H9 (cell line): ENCODE data around the gene TNFRSF18. TPM values are rescaled to one million over a fixed set of nuclear protein-coding genes. Genes with fewer than 3 reads are reported as not detected.
A peak's percentile ranks its signal among the peaks of the same experiment; 100 is the strongest.

ENCODE experiments used
- DNase-seq: peaks from one replicate; pipeline ENCODE4 v3.0.0-alpha.2; 2017
- H2AFZ ChIP-seq: one replicate; pipeline ENCODE4 v1.6.1; 2013; ENCODE audit warnings: mild to moderate bottlenecking, low read length, control low read depth, moderate library complexity
- H2AK5ac ChIP-seq: 2 replicates; pipeline ENCODE4 v1.6.1; 2013; ENCODE audit warnings: low read length, control low read depth, mixed read lengths; ENCODE audit not compliant: insufficient read length
- H2BK120ac ChIP-seq: one replicate; pipeline ENCODE4 v1.6.1; 2013; ENCODE audit warnings: low read depth, mild to moderate bottlenecking, low read length, control low read depth, inconsistent platforms; ENCODE audit not compliant: poor library complexity, severe bottlenecking
- H2BK12ac ChIP-seq: 2 replicates; pipeline ENCODE4 v1.6.1; 2013; ENCODE audit warnings: low read length, control low read depth, mixed read lengths, low read depth; ENCODE audit not compliant: insufficient read length
- H2BK15ac ChIP-seq: 2 replicates; pipeline ENCODE4 v1.6.1; 2013; ENCODE audit warnings: low read depth, low read length, control low read depth
- H2BK20ac ChIP-seq: one replicate; pipeline ENCODE4 v1.6.1; 2013; ENCODE audit warnings: low read depth, mild to moderate bottlenecking, low read length, control low read depth, inconsistent platforms; ENCODE audit not compliant: poor library complexity, severe bottlenecking
- H2BK5ac ChIP-seq: 2 replicates; pipeline ENCODE4 v1.6.1; 2013; ENCODE audit warnings: low read length, control low read depth, mixed read lengths; ENCODE audit not compliant: insufficient read length
- H3K14ac ChIP-seq: 2 replicates; pipeline ENCODE4 v1.6.1; 2013; ENCODE audit warnings: low read length, control low read depth; ENCODE audit not compliant: insufficient read depth
- H3K18ac ChIP-seq: 2 replicates; pipeline ENCODE4 v1.6.1; 2013; ENCODE audit warnings: low read depth, mild to moderate bottlenecking, mixed read lengths, low read length, control low read depth; ENCODE audit not compliant: insufficient read length
- H3K23ac ChIP-seq: 2 replicates; pipeline ENCODE4 v1.6.1; 2013; ENCODE audit warnings: low read length, control low read depth, mixed read lengths, low read depth; ENCODE audit not compliant: insufficient read length
- H3K23me2 ChIP-seq: 2 replicates; pipeline ENCODE4 v1.6.1; 2013; ENCODE audit warnings: low read depth, mild to moderate bottlenecking, mixed read lengths, low read length, control low read depth; ENCODE audit not compliant: insufficient read length, poor library complexity, severe bottlenecking
- H3K27ac ChIP-seq: 2 replicates; pipeline ENCODE4 v1.5.1; 2013; ENCODE audit warnings: low read length, control low read depth, mixed read lengths, low read depth; ENCODE audit not compliant: insufficient read length
- H3K27me3 ChIP-seq: 2 replicates; pipeline ENCODE4 v1.6.1; 2013; ENCODE audit warnings: low read length, control low read depth, inconsistent platforms; ENCODE audit not compliant: insufficient read depth
- H3K4ac ChIP-seq: 2 replicates; pipeline ENCODE4 v1.6.1; 2013; ENCODE audit warnings: low read depth, mild to moderate bottlenecking, control low read depth, inconsistent platforms, low read length, moderate library complexity
- H3K4me1 ChIP-seq: 2 replicates; pipeline ENCODE4 v1.6.1; 2013; ENCODE audit warnings: low read length, control low read depth, inconsistent platforms; ENCODE audit not compliant: insufficient read depth
- H3K4me2 ChIP-seq: 2 replicates; pipeline ENCODE4 v1.6.1; 2013; ENCODE audit warnings: low read length, control low read depth, mixed read lengths; ENCODE audit not compliant: insufficient read length, insufficient read depth
- H3K56ac ChIP-seq: 2 replicates; pipeline ENCODE4 v1.6.1; 2013; ENCODE audit warnings: low read depth, mild to moderate bottlenecking, mixed read lengths, low read length, control low read depth; ENCODE audit not compliant: insufficient read length
- H3K79me1 ChIP-seq: 2 replicates; pipeline ENCODE4 v1.6.1; 2013; ENCODE audit warnings: low read depth, mild to moderate bottlenecking, moderate library complexity, low read length, control low read depth, inconsistent platforms; ENCODE audit not compliant: insufficient read depth, poor library complexity, severe bottlenecking
- H3K79me2 ChIP-seq: 2 replicates; pipeline ENCODE4 v1.6.1; 2013; ENCODE audit warnings: low read length, control low read depth, inconsistent platforms; ENCODE audit not compliant: insufficient read depth
- H3K9ac ChIP-seq: 2 replicates; pipeline ENCODE4 v1.6.1; 2013; ENCODE audit warnings: low read length, control low read depth, mixed read lengths; ENCODE audit not compliant: insufficient read length; ENCODE audit errors: extremely low read depth
- H3K9me3 ChIP-seq: one replicate; pipeline ENCODE4 v1.6.1; 2013; ENCODE audit warnings: low read depth, low read length, inconsistent platforms; ENCODE audit not compliant: control insufficient read depth
- H3T11ph ChIP-seq: one replicate; pipeline ENCODE4 v1.6.1; 2013; ENCODE audit warnings: mild to moderate bottlenecking, low read length, control low read depth, inconsistent platforms
- H4K20me1 ChIP-seq: one replicate; pipeline ENCODE4 v1.6.1; 2013; ENCODE audit not compliant: control insufficient read depth, insufficient read length, insufficient read depth
- H4K5ac ChIP-seq: 2 replicates; pipeline ENCODE4 v1.6.1; 2013; ENCODE audit warnings: low read depth, mild to moderate bottlenecking, mixed read lengths, low read length, control low read depth; ENCODE audit not compliant: insufficient read length
- H4K8ac ChIP-seq: replicated peaks from 2 replicates; pipeline ENCODE4 v1.6.1; 2013; ENCODE audit warnings: low read length, control low read depth, mixed read lengths, low read depth; ENCODE audit not compliant: insufficient read length
- H4K91ac ChIP-seq: 2 replicates; pipeline ENCODE4 v1.6.1; 2013; ENCODE audit warnings: low read depth, mild to moderate bottlenecking, moderate library complexity, mixed read lengths, low read length, control low read depth; ENCODE audit not compliant: insufficient read length
- H3K27ac Mint-ChIP-seq, 3 experiments: 2 replicates in 2 of 3; 3 replicates in 1 of 3; pipeline ENCODE4 v1.8.0; 2020 to 2021; ENCODE audit warnings: mixed read lengths in 3 of 3, mild to moderate bottlenecking in 1 of 3, moderate library complexity in 1 of 3
- H3K27me3 Mint-ChIP-seq: 2 replicates; pipeline ENCODE4 v1.8.0; 2021; ENCODE audit warnings: low read depth, mild to moderate bottlenecking, moderate library complexity, mixed read lengths
- H3K36me3 Mint-ChIP-seq, 3 experiments: 2 replicates in 2 of 3; 3 replicates in 1 of 3; pipeline ENCODE4 v1.8.0; 2020 to 2021; ENCODE audit warnings: low read depth in 3 of 3, mixed read lengths in 3 of 3; ENCODE audit not compliant: insufficient read depth in 1 of 3
- H3K4me1 Mint-ChIP-seq, 2 experiments: 2 replicates each; pipeline ENCODE4 v1.8.0; 2020; ENCODE audit warnings: mixed read lengths in 2 of 2
- H3K4me3 Mint-ChIP-seq, 2 experiments: 2 replicates in 1 of 2; 3 replicates in 1 of 2; pipeline ENCODE4 v1.8.0; 2020 to 2021; ENCODE audit warnings: mild to moderate bottlenecking in 2 of 2, mixed read lengths in 2 of 2, moderate library complexity in 1 of 2
- H3K9me3 Mint-ChIP-seq, 2 experiments: 2 replicates in 1 of 2; 3 replicates in 1 of 2; pipeline ENCODE4 v1.8.0; 2020; ENCODE audit warnings: mild to moderate bottlenecking in 2 of 2, mixed read lengths in 2 of 2, moderate library complexity in 1 of 2
- CTCF ChIP-seq: fragments of 200-600 bp; sonication (generic); conservative IDR thresholded peaks from 3 replicates; pipeline ENCODE4 v1.8.0; 2021; ENCODE audit warnings: antibody characterized with exemption, mild to moderate bottlenecking
- WGBS: extraction: QIAGEN DNeasy Blood & Tissue Kit; methylation state at CpG from one replicate; pipeline ENCODE4 v1.1.7; 2013; ENCODE audit warnings: missing lambda C conversion rate, low lambda C conversion rate, mixed read lengths; ENCODE audit not compliant: insufficient read length; ENCODE audit errors: extremely low coverage; 5-methylcytosine and 5-hydroxymethylcytosine counted together
- long read RNA-seq: library from polyadenylated mRNA; unstranded; transcript quantifications from one replicate; pipeline ENCODE4 v2.0.0, GENCODE V29; 2020
- total RNA-seq: library from RNA; stranded (reverse); gene quantifications from 2 replicates; pipeline ENCODE4 v1.2.1, GENCODE V29; 2021

TNFRSF18 gene
- total RNA-seq = 1.9 and 2.0 TPM in 2 replicates
- long read RNA-seq, transcript TNFRSF18-203 (5 exons, 1,179 nt) = major isoform, 9 of 12 reads
- long read RNA-seq, partial matches to known transcripts = 1 of 12 reads
- long read RNA-seq, other reads (novel, unspliced or antisense) = 1 of 12 reads

GRCh38 chr1:1206376-1206965 is at the start of gene TNFRSF18:
Gene TNFRSF18 (minus strand): TSS chr1:1206592. CDS start chr1:1206571, 21 bp downstream.
- TF ChIP-seq CTCF = no peak
- Mint-ChIP-seq H3K36me3 (no peaks in the 10 kb centered on the region), H3K27me3 (peaks cover 20% of the 10 kb centered on the region), H3K9me3 (no peaks in the 10 kb centered on the region), H3K27ac (no peak within 1 kb of the TSS), H3K4me3 (peak within 1 kb of the TSS; percentile 30 to 35; a peak in 3 of 5 replicates), H3K4me1 (peaks cover 2 to 6% of the 10 kb centered on the region in 2 experiments; a peak in 2 of 4 replicates)
- H3K18ac ChIP-seq = no peak within 1 kb of the TSS
- H4K8ac ChIP-seq = no peak within 1 kb of the TSS
- H4K20me1 ChIP-seq = no peaks in the 10 kb centered on the region
- no peak within 1 kb of the TSS; the same call in 1 of the 2 replicates for H3K14ac ChIP-seq
- no peak within 1 kb of the TSS for H3K9ac ChIP-seq
- H3K79me1 ChIP-seq = no peaks in the 10 kb centered on the region
- no CpG with 5 or more reads among the region's 49 CpGs for WGBS
- no peak within 1 kb of the TSS for H2AFZ ChIP-seq
- H2BK12ac ChIP-seq = no peak within 1 kb of the TSS
- H3K23me2 ChIP-seq = peaks cover 3% of the 10 kb centered on the region
- no peak within 1 kb of the TSS for H3T11ph ChIP-seq
- H3K4ac ChIP-seq = no peak within 1 kb of the TSS
- H2BK20ac ChIP-seq = no peak within 1 kb of the TSS
- H3K79me2 ChIP-seq = no peaks in the 10 kb centered on the region
- H3K4me1 ChIP-seq = no peaks in the 10 kb centered on the region
- H3K4me2 ChIP-seq = peak within 1 kb of the TSS; percentile 76
- no peaks in the 10 kb centered on the region; the same call in 1 of the 2 replicates for H3K27me3 ChIP-seq
- H4K5ac ChIP-seq = no peak within 1 kb of the TSS
- no peak within 1 kb of the TSS for H2BK15ac ChIP-seq
- no peak within 1 kb of the TSS for H3K23ac ChIP-seq
- H3K56ac ChIP-seq = no peak within 1 kb of the TSS
- H2BK5ac ChIP-seq = no peak within 1 kb of the TSS
- no peak within 1 kb of the TSS for H4K91ac ChIP-seq
- peak; percentile 76 for DNase-seq
- no peak within 1 kb of the TSS for H3K27ac ChIP-seq
- H3K9me3 ChIP-seq = no peaks in the 10 kb centered on the region
- H2AK5ac ChIP-seq = no peak within 1 kb of the TSS
- no peak within 1 kb of the TSS for H2BK120ac ChIP-seq
